HS-27A (cell line): ENCODE results near the gene TSBP1.
"Not testable (repeated sequence)": the region's sequence is repeated elsewhere in the genome, so short reads cannot be mapped to it uniquely, and the experiment has no call there.

Experiments used
- DNase-seq: peaks from one replicate; pipeline ENCODE4 v3.0.0-alpha.2; 2012; ENCODE audit warnings: low read depth, missing footprints

TSBP1 gene

DNA sequence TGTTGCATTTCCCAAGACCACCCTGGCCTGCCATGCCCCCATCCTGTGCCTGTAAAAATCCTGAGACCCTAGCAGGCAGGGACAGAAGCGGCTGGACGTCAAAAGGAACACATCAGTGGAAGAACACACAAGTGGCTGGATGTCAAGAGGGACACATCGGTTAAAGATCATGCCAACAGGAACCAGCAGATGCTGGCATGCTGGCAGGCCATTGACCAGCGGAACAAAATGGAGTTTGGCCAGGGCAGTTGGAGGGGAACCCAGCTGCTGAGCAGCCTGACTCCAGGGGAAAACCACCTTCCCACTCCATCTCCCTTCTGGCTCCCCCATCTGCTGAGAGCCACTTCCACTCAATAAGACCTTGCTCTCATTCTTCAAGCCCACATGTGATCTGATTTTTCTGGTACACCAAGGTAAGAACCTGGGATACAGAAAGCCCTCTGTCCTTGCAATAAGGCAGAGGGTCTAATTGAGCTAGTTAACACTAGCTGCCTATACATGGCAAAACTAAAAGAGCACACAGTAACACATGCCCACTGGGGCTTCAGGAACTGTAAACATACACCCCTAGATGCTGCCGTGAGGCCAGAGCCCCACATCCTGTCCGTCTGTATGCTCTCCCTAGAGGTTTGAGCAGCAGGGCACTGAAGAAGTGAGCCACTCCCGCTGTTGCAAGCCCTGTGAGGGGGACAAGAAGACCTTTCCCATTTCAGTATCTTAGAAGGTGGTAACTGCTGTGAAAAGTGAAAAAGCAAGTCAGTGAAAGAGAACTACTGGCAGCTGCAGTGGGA, 4.2 kb upstream of the TSBP1 start:
- DNase-seq = no peak

- DNase-seq = peak; percentile 2
Measured at GRCh38 chr6:32371229-32371628, 474 bp downstream of the TSBP1 start.

DNA sequence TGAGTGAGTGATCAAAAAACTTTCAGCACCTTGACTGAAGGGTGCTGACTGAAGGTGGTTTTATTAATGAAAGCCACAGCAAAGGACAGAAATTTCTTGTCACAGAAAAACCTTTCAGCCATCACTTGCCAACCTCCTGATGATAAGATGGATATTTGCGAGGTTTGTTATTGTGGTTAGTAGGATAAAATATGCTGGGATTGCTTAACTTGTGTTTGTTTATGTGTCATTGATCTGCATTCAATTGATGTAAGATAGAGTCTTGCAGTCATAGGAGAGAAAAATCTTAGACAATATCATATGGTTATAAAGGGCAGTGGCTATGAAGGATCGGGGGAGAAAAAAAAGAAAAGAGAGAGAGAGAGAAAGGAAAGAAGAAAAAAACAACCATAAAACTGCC, 1.2 kb downstream of the TSBP1 start:
- DNase-seq = peak; percentile 20

GRCh38 chr6:32369660-32370059, 2.0 kb downstream of the TSBP1 start:
- peak; percentile 89 for DNase-seq

- DNase-seq = no peak
Measured at GRCh38 chr6:32367644-32368043, 4.1 kb downstream of the TSBP1 start.

GRCh38 chr6:32359225-32359624, 12.5 kb downstream of the TSBP1 start:
- DNase-seq = not testable (repeated sequence)

DNA sequence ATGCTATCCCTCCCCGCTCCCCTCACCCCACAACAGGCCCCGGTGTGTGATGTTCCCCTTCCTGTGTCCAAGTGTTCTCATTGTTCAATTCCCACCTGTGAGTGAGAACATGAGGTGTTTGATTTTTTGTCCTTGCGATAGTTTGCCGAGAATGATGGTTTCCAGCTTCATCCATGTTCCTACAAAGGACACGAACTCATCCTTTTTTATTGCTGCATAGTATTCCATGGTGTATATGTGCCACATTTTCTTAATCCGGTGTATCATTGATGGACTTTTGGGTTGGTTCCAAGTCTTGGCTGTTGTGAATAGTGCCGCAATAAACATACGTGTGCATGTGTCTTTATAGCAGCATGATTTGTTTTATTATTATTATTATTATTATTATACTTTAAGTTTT, 13.2 kb downstream of the TSBP1 start:
- not testable (repeated sequence) for DNase-seq

DNA sequence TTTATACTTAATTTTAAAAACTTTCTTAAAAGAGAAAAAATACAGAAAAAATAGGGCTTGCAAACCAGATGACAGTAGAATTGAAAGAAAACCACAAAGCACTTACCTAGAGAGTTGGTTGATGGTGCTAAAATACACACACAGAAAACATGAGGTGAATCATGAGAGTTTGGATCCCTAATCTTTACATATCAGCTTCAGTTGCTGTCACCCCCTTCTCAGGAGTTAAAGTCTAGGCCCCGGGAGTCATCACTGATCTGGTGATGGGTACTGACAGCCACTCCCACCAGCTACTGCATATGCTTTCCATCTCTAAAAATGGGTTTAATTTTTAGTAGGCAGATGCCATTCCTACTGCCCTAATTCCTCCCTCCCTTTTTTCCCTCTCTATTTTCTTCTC, 16.7 kb downstream of the TSBP1 start:
- DNase-seq = no peak

GRCh38 chr6:32353348-32353747, 18.4 kb downstream of the TSBP1 start:
- no peak for DNase-seq

DNA sequence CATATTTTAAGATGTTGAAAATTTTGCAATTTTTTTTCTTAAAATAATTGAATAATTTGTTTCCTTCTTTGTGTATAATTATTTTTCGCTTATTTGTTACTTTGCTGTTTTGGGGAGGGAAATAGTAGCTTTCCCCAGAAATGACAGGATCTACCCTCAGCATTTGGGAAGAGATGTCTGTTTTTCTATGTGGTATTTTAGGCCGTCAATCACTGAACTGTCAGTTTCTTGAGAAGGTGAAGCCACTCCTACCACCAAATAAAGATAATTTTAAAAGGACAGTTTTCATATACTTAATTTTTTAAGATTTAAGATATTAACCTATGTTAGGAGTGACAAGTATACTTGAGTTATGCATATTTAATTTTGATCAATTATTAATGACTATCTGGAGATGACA, 31.5 kb downstream of the TSBP1 start:
- DNase-seq = no peak

- no peak for DNase-seq
Measured at GRCh38 chr6:32337186-32337805, 34.4 kb downstream of the TSBP1 start.

DNA sequence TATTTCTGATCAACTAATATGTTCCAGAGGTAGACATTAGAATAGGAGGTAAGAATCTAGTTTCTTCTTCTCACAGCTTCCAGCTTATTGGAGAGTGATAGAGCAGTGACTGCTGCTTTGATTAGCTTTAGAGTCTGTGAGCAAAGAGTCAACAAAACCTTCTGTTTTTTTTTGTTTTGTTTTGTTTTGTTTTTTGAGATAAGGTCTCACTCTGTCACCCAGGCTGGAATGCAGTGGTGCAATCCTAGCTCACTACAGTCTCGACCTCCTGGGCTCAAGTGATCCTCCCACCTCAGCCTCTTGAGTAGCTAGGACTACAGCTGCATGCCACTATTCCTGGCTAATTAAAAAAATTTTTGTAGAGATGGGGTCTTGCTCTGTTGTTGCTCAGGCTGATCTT, 39.3 kb downstream of the TSBP1 start:
- DNase-seq = no peak

DNA sequence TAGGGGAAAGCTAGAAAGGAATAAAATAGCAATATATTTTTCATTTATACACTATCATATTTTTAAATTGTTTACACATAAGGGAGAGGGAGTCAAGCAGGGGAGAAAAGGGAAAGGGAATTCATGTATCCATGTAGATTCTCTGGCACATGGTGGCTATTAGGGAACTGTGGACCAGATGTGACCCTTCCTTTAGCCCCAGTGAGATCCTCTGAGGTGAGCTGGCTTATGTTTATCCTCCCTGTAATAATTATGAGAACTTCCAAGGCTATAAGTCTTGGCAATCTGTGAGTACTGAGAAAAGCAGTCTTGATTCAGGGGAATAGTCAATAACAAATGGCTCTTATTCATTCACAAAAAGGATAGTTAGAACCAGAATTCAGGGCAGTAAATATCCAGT, 42.6 kb downstream of the TSBP1 start:
- DNase-seq = no peak

- no peak for DNase-seq
Measured at GRCh38 chr6:32327103-32327502, 44.6 kb downstream of the TSBP1 start.

DNA sequence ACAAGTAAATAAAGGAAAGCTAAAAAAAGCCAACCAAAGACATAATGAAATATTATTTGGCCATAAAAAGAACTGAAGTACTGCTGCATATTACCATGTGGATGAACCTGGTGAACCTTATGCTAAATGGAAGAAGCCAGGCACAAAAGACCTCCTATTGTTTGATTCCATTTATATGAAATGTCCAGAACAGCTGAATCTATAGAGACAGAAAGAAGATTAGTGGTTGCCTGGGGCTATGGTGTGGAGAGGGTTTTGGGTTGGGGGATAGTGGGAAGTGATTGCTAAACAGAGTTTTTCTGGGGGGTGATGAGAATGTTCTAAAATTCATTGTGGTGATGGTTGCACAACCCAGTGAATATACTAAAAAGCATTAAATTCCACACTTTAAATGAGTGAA, 53.2 kb downstream of the TSBP1 start:
- no peak for DNase-seq

GRCh38 chr6:32317541-32317940, 54.2 kb downstream of the TSBP1 start:
- DNase-seq = no peak

DNA sequence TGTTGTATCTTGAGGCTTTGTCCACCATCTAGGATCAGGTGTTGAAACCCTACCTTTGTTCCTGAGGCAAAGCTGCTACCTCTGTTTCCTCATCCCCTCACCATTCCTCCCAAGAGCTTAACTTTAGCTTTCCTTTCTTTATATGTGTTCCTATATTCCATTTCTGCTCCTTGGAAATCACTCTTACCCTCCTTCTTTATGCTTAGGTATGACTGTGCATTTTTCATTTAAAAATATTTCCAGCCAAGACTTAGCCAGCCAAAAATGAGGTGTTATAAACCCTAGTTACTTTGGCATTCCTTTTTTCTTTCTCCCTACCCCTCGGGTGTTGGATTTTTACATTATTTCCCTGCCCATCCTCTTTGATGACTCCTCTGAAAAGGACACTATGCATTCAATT, 57.7 kb downstream of the TSBP1 start:
- no peak for DNase-seq

DNA sequence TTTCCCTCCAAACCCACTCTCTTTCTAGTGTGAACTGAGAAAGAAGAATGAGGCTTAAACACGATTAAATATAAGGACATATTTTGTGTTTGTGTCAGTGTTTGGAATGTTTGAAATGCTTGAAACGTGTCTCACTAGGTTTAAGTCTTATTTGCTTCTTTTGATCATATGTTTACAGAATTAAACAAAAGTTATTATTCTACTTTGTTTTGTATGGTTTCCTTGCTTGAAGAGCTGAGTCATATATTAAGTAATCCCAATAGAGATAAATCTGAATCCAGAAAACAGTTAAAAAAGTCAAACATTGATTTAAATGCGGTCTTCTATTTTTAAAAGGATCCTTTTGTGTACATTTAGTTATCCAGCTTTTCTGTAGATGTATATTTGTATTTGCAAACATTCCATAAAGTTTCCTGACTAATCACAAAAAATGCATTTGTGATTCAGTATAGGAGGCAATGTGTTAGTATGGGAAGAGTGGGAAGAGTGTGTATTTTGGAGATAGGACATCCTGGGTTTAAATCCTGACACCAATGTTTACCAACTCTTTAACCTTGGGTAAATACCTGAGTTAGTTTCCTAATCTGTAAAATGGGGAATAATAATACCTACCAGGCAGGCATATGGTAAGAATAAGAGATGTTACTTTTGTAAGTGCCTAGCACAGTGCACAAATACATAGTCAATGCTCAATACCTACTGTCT, 72.9 kb downstream of the TSBP1 start:
- DNase-seq = peak; percentile 23

DNA sequence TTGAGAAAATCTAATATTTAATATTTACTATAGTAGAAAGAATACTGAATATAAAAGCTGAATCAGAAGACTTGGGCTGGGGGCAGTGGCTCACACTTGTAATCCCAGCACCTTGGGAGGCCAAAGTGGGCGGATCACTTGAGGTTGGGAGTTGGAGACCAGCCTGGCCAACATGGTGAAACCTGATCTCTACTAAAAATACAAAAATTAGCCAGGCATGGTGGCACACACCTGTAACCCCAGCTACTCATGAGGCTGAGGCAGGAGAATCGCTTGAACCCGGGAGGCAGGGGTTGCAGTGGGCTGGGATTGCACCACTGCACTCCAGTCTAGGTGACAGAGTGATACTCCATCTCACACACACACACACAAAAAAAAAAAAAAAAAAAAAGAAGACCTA, 76.7 kb downstream of the TSBP1 start:
- not testable (repeated sequence) for DNase-seq

- DNase-seq = no peak
Measured at GRCh38 chr6:32294566-32294965, 77.1 kb downstream of the TSBP1 start.

- DNase-seq = no peak
Measured at GRCh38 chr6:32293695-32294094, 78.0 kb downstream of the TSBP1 start.

DNA sequence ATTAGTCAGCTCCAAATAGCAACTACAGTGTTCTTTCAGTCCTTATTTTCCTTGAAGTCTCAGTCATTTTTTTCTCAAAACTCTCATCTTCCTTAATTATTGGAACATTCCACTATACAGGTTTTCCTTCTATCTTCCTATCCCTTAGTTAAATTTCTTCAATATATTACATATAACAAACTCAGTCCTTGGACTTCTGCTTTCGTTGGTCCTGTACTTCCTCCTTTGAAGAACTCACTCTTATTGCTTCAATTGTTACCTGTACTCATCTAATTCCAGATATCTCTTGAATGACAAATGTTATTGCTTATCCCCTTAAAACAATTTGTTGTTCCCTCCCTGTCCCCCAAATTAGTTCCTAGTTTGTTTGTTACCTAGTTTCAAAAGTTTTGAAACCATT, 80.2 kb downstream of the TSBP1 start:
- DNase-seq = no peak

DNA sequence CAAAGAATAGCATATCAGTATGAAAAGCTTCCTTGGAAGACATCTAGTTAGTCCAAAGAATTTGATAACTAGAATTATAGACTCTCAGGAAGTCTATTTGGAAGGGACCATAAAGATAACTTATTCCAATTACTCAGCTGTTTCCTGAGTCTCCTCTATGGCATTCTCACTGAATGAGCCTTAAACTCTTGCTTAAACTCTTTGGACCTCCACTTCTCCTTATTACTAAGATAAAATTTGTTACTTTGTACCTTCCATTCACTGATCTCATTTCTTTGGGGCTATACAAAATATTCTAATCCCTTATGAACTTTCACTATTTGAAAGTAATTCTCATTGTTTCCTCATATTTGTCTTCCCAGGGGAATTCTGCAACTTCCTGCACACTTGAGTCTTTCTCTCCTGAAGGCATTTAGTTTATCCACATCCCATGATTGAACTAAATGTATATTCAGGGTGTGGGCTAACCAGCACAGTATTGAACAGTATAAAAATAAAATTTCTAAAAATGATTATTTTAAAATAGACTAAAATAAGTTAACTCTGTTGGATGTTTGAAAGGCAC, 80.7 kb downstream of the TSBP1 start:
- DNase-seq = no peak
